Right lobe of liver (tissue), 4 donors: ENCODE results near the gene TOB2.

ENCODE experiments used
- CTCF ChIP-seq, 4 donors: fragments of 200-600 bp in 3 of 4; fragments of 450-650 bp in 1 of 4; IDR thresholded peaks; one replicate each; pipeline versions ENCODE4 v1.5.1 to v1.8.0; 2016 to 2022; ENCODE audit warnings: antibody characterized with exemption in 4 of 4, mild to moderate bottlenecking in 2 of 4
- POLR2A ChIP-seq: fragments of 450-650 bp; IDR thresholded peaks from one replicate; pipeline ENCODE4 v1.6.1; 2017; ENCODE audit warnings: antibody characterized with exemption, mild to moderate bottlenecking
- donor health status: DM: no; HTN: no; CAD: no.
- donor health status: DM: no; HTN: no; CAD: no.
- donor health status: DM: no; HTN: yes; CAD: no.

DNA sequence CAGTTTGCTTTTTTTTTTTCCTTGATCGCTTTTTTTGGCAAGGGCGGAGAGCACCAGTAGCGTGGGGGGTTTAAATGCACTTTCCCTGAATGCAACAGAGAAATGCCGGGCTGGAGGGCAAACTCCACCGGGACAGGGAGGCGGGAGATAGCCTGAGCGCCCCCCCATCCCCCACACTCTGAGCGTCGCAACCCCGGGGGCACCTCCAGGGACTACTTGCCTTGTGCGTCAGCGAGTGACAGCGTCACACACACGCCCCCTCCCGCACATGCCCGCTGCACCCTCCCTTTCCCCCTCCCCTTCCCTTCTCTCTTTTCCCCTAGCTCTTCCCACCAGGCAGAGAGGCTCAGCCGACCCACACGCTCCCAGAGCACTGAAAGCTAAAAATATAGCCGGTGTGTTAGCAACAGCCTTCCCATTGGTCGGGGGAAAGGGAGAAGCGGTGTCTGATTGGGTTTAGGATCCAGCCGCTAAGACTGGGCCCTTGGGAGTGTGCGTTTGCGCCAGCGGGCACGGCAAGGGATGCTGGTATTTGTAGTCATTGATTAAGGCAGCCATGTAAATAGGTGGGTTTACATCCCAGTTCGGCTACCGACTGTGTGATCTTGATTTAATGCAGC lies 1.7 kb upstream of the TOB2 start:
- no peak for TF ChIP-seq CTCF (IDR thresholded peaks at IDR 0.05)
- peak; percentile 92 for TF ChIP-seq POLR2A
